ENCODE measurements around the gene CLDN11.

CLDN11 gene

GRCh38 chr3:170450039-170450438 is 31.4 kb downstream of the CLDN11 start:
- no peak overlapping the region for H3K4me3 ChIP-seq (ENCODE audit: low read depth, low read length)
- no peak for TF ChIP-seq CTCF (IDR thresholded peaks at IDR 0.05; ENCODE audit: insufficient read depth, low read length, missing control alignments)
- no peak for DNase-seq (ENCODE audit: low read depth, low spot score)
- ChIA-PET POLR2A (no interaction called here), CTCF (interaction anchor here (0.9 to 2.2 kb wide), 4 partner anchors 9 to 399 kb away, joined by 3 to 9 read pairs (median 4); no protein-coding TSS in a partner anchor)

GRCh38 chr3:170454509-170454908 is 35.8 kb downstream of the CLDN11 start:
- TF ChIP-seq CTCF (IDR thresholded peaks at IDR 0.05; ENCODE audit: insufficient read depth, low read length, missing control alignments) = no peak
- ChIA-PET CTCF (interaction anchor here (0.8 kb wide), 1 partner anchor 394 kb away, joined by 3 read pairs; no protein-coding TSS in a partner anchor), POLR2A (no interaction called here)
- no peak overlapping the region for H3K4me3 ChIP-seq (ENCODE audit: low read depth, low read length)
- DNase-seq (ENCODE audit: low read depth, low spot score) = no peak

DNA sequence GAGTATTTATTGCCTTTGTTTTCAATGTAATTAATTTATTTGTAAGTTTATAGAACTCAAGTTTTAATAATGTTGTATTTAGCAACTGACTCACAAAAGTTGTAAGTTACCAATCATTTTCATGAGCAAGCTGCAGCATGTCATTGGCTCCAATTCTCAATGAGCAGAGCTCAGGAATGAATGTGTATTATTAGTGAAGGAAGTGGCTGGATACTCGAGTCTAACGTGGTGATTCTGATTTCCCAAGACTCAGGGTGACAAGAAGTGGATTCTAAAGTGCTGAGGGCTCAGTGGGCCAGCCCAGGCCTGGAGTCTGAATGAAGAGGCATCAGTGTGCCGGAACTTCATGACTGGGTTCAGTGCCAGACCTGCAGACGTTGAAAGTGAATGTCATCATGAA is 39.6 kb downstream of the CLDN11 start:
- no peak for DNase-seq (ENCODE audit: low read depth, low spot score)
- ChIA-PET POLR2A (no interaction called here), CTCF (interaction anchor here (1.1 kb wide), 2 partner anchors 44 to 354 kb away, joined by 3 to 6 read pairs; no protein-coding TSS in a partner anchor)
- no peak for TF ChIP-seq CTCF (IDR thresholded peaks at IDR 0.05; ENCODE audit: insufficient read depth, low read length, missing control alignments)
- no peak overlapping the region for H3K4me3 ChIP-seq (ENCODE audit: low read depth, low read length)

DNA sequence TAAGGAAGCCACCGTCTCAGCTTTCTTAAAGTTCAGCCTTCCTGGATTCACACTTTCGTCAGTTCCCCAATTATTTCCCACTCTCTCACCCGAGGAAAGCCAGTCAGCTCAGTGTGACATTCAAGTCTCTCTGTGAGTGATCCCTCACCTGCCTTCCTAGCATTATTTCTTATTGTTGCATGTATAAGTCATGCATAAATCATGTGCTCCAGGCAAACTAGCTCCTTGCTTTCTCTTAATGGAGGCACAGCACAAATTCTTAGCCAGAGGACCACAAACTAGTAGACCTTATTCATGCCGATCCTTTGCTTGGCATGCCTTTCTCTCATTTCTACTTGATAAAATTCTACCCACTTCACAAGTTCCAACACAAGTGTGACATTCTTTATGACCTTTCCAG is 44.3 kb downstream of the CLDN11 start:
- TF ChIP-seq CTCF (IDR thresholded peaks at IDR 0.05; ENCODE audit: insufficient read depth, low read length, missing control alignments) = no peak
- no peak for DNase-seq (ENCODE audit: low read depth, low spot score)
- POLR2A ChIA-PET = no interaction called here
- no peak overlapping the region for H3K4me3 ChIP-seq (ENCODE audit: low read depth, low read length)
- CTCF ChIA-PET = interaction anchor here (1.6 to 1.7 kb wide), 2 partner anchors 39 to 52 kb away, joined by 3 to 4 read pairs; no protein-coding TSS in a partner anchor

- DNase-seq (ENCODE audit: low read depth, low spot score) = no peak
- POLR2A ChIA-PET = no interaction called here
- H3K4me3 ChIP-seq (ENCODE audit: low read depth, low read length) = no peak overlapping the region
- no peak for TF ChIP-seq CTCF (IDR thresholded peaks at IDR 0.05; ENCODE audit: insufficient read depth, low read length, missing control alignments)
- CTCF ChIA-PET = interaction anchor here (0.5 to 2.3 kb wide), 4 partner anchors 9 to 344 kb away, joined by 3 to 8 read pairs (median 5); no protein-coding TSS in a partner anchor
Measured at GRCh38 chr3:170465955-170466354, 47.3 kb downstream of the CLDN11 start.

- no peak for DNase-seq (ENCODE audit: low read depth, low spot score)
- no peak for TF ChIP-seq CTCF (IDR thresholded peaks at IDR 0.05; ENCODE audit: insufficient read depth, low read length, missing control alignments)
- ChIA-PET CTCF (interaction anchor here (1.0 to 2.3 kb wide), 3 partner anchors 8 to 343 kb away, joined by 4 to 8 read pairs (median 6); no protein-coding TSS in a partner anchor), POLR2A (no interaction called here)
- no peak overlapping the region for H3K4me3 ChIP-seq (ENCODE audit: low read depth, low read length)
Measured at GRCh38 chr3:170467007-170467406, 48.3 kb downstream of the CLDN11 start.
